Heart right ventricle (tissue), 16 donors: ENCODE measurements around the gene CEP112. TPM values are rescaled to one million over a fixed set of nuclear protein-coding genes. Genes with fewer than 3 reads are reported as not detected.
A peak's percentile ranks its signal among the peaks of the same experiment; 100 is the strongest.

Source experiments
- ATAC-seq, 8 donors: fragments of 200-7000 bp; cut with Tn5 transposase; one replicate each; pipeline ENCODE4 v1.9.1; 2020; ENCODE audit warnings: mild to moderate bottlenecking in 8 of 8, moderate library complexity in 8 of 8, moderate number of reproducible peaks in 1 of 8
- DNase-seq, 2 donors: peaks; one replicate each; pipeline ENCODE4 v3.0.0-alpha.2; 2020
- H3K27ac ChIP-seq, 10 donors: fragments of 200-600 bp; sonication (generic) in 2 of 10; one replicate each; pipeline versions ENCODE4 v1.5.0 to v1.8.0; 2020 to 2022; ENCODE audit warnings: mild to moderate bottlenecking in 3 of 10
- H3K27me3 ChIP-seq, 7 donors: fragments of 200-600 bp; one replicate each; pipeline ENCODE4 v1.8.0; 2021 to 2022; ENCODE audit warnings: mild to moderate bottlenecking in 2 of 7
- H3K36me3 ChIP-seq, 9 donors: fragments of 200-600 bp; sonication (generic) in 1 of 9; one replicate each; pipeline versions ENCODE4 v1.5.0 to v1.8.0; 2020 to 2022; ENCODE audit warnings: mild to moderate bottlenecking in 2 of 9
- H3K4me1 ChIP-seq, 9 donors: fragments of 200-600 bp; sonication (generic) in 1 of 9; one replicate each; pipeline versions ENCODE4 v1.5.0 to v1.8.0; 2020 to 2022; ENCODE audit warnings: mild to moderate bottlenecking in 4 of 9
- H3K4me3 ChIP-seq, 10 donors: fragments of 200-600 bp; sonication (generic) in 2 of 10; one replicate each; pipeline versions ENCODE4 v1.5.0 to v1.8.0; 2020 to 2022; ENCODE audit warnings: mild to moderate bottlenecking in 7 of 10, moderate library complexity in 2 of 10
- H3K9me3 ChIP-seq, 11 donors: fragments of 200-600 bp in 10 of 11; sonication (generic) in 2 of 11; one replicate each; pipeline versions ENCODE4 v1.5.0 to v1.8.0; 2013 to 2022; ENCODE audit warnings: mild to moderate bottlenecking in 2 of 11, control low read depth in 1 of 11, moderate library complexity in 1 of 11
- CTCF ChIP-seq, 9 donors: fragments of 200-600 bp; sonication (generic) in 2 of 9; IDR thresholded peaks; one replicate each; pipeline versions ENCODE4 v1.5.0 to v1.8.0; 2021 to 2022; ENCODE audit warnings: antibody characterized with exemption in 9 of 9, mild to moderate bottlenecking in 5 of 9, moderate library complexity in 1 of 9
- WGBS, 2 donors: extraction: QIAGEN DNeasy Blood & Tissue Kit; methylation state at CpG; one replicate each; pipeline ENCODE4 v1.1.7; 2013; ENCODE audit warnings: inconsistent platforms in 1 of 2; 5-methylcytosine and 5-hydroxymethylcytosine counted together
- intact Hi-C, 10 donors: fragments of 100-400 bp; cut with DNase I; formaldehyde crosslinking; loops; one replicate each; pipeline versions ENCODE4 v1.11.1 to v1.14.2; 2022
- polyA plus RNA-seq, 2 donors: library from polyadenylated mRNA; stranded (reverse); fragments of 200-250 nt; gene quantifications; one replicate each; pipeline ENCODE4 v1.2.3, GENCODE V29; 2013
- total RNA-seq, 10 donors: library from RNA; stranded (reverse); fragmentation: NEBNext Ultra II Directional in 3 of 10; extraction: Animal tissue kit (Norgen Biotek cat#: 25700) in 3 of 10; gene quantifications; one replicate each; pipeline versions ENCODE4 v1.2.1 to v1.2.4, GENCODE V29; 2021 to 2023
- donor health status: Arrhythmogenic right ventricular cardiomyopathy.
- donor health status: ischemic (EF 13 %, LVEDD 7.1; RV severe dilation, severe dysfunction).
- donor health status: healthy with polysubstance abuse.
- donor health status: DM: no; HTN: yes; CAD: no.
- donor health status: DM: no; HTN: no; CAD: no.
- donor health status: ischemic (EF 25% LVEDD 6.9; RV normal size, moderate dysfunction).
- donor health status: ischemic (EF 25% LVEDD 5.7; RV mildly dilated, moderate dysfunction).
- donor health status: healthy.
- donor health status: DM: yes; HTN: yes; CAD: no.
- donor health status: Ischemic cardiomyopathy.
- donor health status: ischemic (EF 35%, LVEDD 5.7; RV mildly dilated, moderate dysfunction).
- donor health status: nonischemic (EF 11% LVEDD 7.7; RV severe dilation, severe dysfunction).
- donor health status: DM: yes; HTN: yes; CAD: no.
- donor health status: PGD.
- donor health status: ischemic (EF 29% LVEDD 5.4; RV normal size, mild dysfunction).
- donor health status: nonischemic (EF 23%, LVEDD 6.1; RV moderate dilation, normal function).

CEP112 gene
- total and polyA plus RNA-seq, 12 donors, result 6.7 to 30.0 (median 16.3) TPM

GRCh38 chr17:66008680-66009079 is 183.3 kb downstream of the CEP112 start:
- TF ChIP-seq CTCF (IDR thresholded peaks at IDR 0.05), result no peak
- intact Hi-C loops, result no loop called here
- 39 to 98% methylated on average over 1 of the region's 1 CpG for WGBS, 2 donors

GRCh38 chr17:66006654-66007053 is 185.3 kb downstream of the CEP112 start:
- ATAC-seq (no peak), DNase-seq (no peak)
- 83 to 88% methylated on average over 4 of the region's 4 CpGs for WGBS, 2 donors
- Histone ChIP-seq H3K4me3 (no peak overlapping the region), H3K9me3 (peaks cover 0 to 15% (median 0%) of the 10 kb centered on the region in 11 donors), H3K36me3 (peaks cover 0 to 6% (median 0%) of the 10 kb centered on the region in 9 donors), H3K27ac (no peak overlapping the region), H3K27me3 (no peaks in the 10 kb centered on the region), H3K4me1 (peaks cover 0 to 19% (median 15%) of the 10 kb centered on the region in 9 donors)
- intact Hi-C loops, result no loop called here
- TF ChIP-seq CTCF (IDR thresholded peaks at IDR 0.05), result no peak

More at GRCh38 chr17:66008680-66009079, 183.3 kb downstream of the CEP112 start:
- Histone ChIP-seq H3K9me3 (peaks cover 0 to 14% (median 0%) of the 10 kb centered on the region in 11 donors), H3K36me3 (peaks cover 0 to 6% (median 0%) of the 10 kb centered on the region in 9 donors), H3K27me3 (no peaks in the 10 kb centered on the region), H3K4me1 (no peaks in the 10 kb centered on the region), H3K4me3 (no peak overlapping the region), H3K27ac (no peak overlapping the region)
- no peak for DNase-seq
- no peak for ATAC-seq

- no peak for TF ChIP-seq CTCF (IDR thresholded peaks at IDR 0.05)
- intact Hi-C loops, result no loop called here
- ATAC-seq (peak in 1 of 8 donors; percentile 73), DNase-seq (no peak)
- Histone ChIP-seq H3K9me3 (peaks cover 0 to 3% (median 0%) of the 10 kb centered on the region in 11 donors), H3K36me3 (peaks cover 0 to 22% (median 0%) of the 10 kb centered on the region in 9 donors), H3K27ac (no peak overlapping the region), H3K4me3 (no peak overlapping the region), H3K4me1 (peaks cover 0 to 21% (median 15%) of the 10 kb centered on the region in 9 donors), H3K27me3 (no peaks in the 10 kb centered on the region)
- 4 to 14% methylated on average over 1 of the region's 1 CpG for WGBS, 2 donors
Measured at GRCh38 chr17:66002812-66003211, 189.1 kb downstream of the CEP112 start.

GRCh38 chr17:66002063-66002585 is 189.8 kb downstream of the CEP112 start:
- 94 to 97% methylated on average over 1 of the region's 1 CpG for WGBS, 2 donors
- no peak for DNase-seq
- intact Hi-C loops, result no loop called here

More at GRCh38 chr17:66002063-66002585, 189.8 kb downstream of the CEP112 start:
- no peak for TF ChIP-seq CTCF (IDR thresholded peaks at IDR 0.05)
- Histone ChIP-seq H3K4me3 (no peak overlapping the region), H3K27ac (no peak overlapping the region), H3K36me3 (peaks cover 0 to 22% (median 0%) of the 10 kb centered on the region in 9 donors), H3K27me3 (no peaks in the 10 kb centered on the region), H3K4me1 (peaks cover 0 to 21% (median 15%) of the 10 kb centered on the region in 9 donors), H3K9me3 (peaks cover 0 to 3% (median 0%) of the 10 kb centered on the region in 11 donors)
- ATAC-seq, result no peak
